Glutamatergic neuron (in vitro differentiated cells): ENCODE data around the gene SELENOP. TPM values are rescaled to one million over a fixed set of nuclear protein-coding genes. Genes with fewer than 3 reads are reported as not detected.
"Not testable (repeated sequence)": the region's sequence is repeated elsewhere in the genome, so short reads cannot be mapped to it uniquely, and the experiment has no call there.

Experiments used
- DNase-seq: peaks from one replicate; pipeline ENCODE4 v3.0.0; 2022
- H3K27ac Mint-ChIP-seq: one replicate; pipeline ENCODE4 v1.8.0; 2020; ENCODE audit warnings: mild to moderate bottlenecking, mixed read lengths, inconsistent platforms; ENCODE audit not compliant: unreplicated experiment
- H3K27me3 Mint-ChIP-seq: one replicate; pipeline ENCODE4 v1.8.0; 2020; ENCODE audit warnings: mild to moderate bottlenecking, moderate library complexity, mixed read lengths, inconsistent platforms; ENCODE audit not compliant: unreplicated experiment
- H3K36me3 Mint-ChIP-seq: one replicate; pipeline ENCODE4 v1.8.0; 2020; ENCODE audit warnings: mild to moderate bottlenecking, mixed read lengths, inconsistent platforms; ENCODE audit not compliant: unreplicated experiment
- H3K4me1 Mint-ChIP-seq: one replicate; pipeline ENCODE4 v1.8.0; 2020; ENCODE audit warnings: mild to moderate bottlenecking, low read depth, mixed read lengths, inconsistent platforms; ENCODE audit not compliant: unreplicated experiment
- H3K4me3 Mint-ChIP-seq: one replicate; pipeline ENCODE4 v1.8.0; 2020; ENCODE audit warnings: mild to moderate bottlenecking, mixed read lengths, inconsistent platforms; ENCODE audit not compliant: unreplicated experiment
- H3K9me3 Mint-ChIP-seq: one replicate; pipeline ENCODE4 v1.8.0; 2020; ENCODE audit warnings: mild to moderate bottlenecking, moderate library complexity, mixed read lengths, inconsistent platforms; ENCODE audit not compliant: unreplicated experiment
- total RNA-seq: library from RNA; stranded (reverse); fragmentation: NEBNext Ultra II Directional; extraction: Animal tissue kit (Norgen Biotek cat#: 25700); gene quantifications from one replicate; pipeline ENCODE4 v1.2.1, GENCODE V29; 2021; ENCODE audit not compliant: unreplicated experiment
- TF ChIP-seq, protein P1 (sequence below): fragments of 200-600 bp; sonication (generic); IDR thresholded peaks from one replicate; pipeline ENCODE4 v1.5.0; 2021; ENCODE audit not compliant: partially characterized antibody, unreplicated experiment

The SELENOP gene
- total RNA-seq, 1 donor from 2014 or later, result 0.61 TPM

- no peaks in the 10 kb centered on the region for H3K9me3 Mint-ChIP-seq
- H3K27ac Mint-ChIP-seq, result no peak overlapping the region
- H3K36me3 Mint-ChIP-seq, result no peaks in the 10 kb centered on the region
- no peaks in the 10 kb centered on the region for H3K27me3 Mint-ChIP-seq
- H3K4me3 Mint-ChIP-seq, result no peak overlapping the region
- no peaks in the 10 kb centered on the region for H3K4me1 Mint-ChIP-seq
- DNase-seq, result no peak
- TF ChIP-seq, protein P1, sequence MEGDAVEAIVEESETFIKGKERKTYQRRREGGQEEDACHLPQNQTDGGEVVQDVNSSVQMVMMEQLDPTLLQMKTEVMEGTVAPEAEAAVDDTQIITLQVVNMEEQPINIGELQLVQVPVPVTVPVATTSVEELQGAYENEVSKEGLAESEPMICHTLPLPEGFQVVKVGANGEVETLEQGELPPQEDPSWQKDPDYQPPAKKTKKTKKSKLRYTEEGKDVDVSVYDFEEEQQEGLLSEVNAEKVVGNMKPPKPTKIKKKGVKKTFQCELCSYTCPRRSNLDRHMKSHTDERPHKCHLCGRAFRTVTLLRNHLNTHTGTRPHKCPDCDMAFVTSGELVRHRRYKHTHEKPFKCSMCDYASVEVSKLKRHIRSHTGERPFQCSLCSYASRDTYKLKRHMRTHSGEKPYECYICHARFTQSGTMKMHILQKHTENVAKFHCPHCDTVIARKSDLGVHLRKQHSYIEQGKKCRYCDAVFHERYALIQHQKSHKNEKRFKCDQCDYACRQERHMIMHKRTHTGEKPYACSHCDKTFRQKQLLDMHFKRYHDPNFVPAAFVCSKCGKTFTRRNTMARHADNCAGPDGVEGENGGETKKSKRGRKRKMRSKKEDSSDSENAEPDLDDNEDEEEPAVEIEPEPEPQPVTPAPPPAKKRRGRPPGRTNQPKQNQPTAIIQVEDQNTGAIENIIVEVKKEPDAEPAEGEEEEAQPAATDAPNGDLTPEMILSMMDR, result no peak
Observed at GRCh38 chr5:42855386-42855785, 43.7 kb upstream of the SELENOP start.

GRCh38 chr5:42854795-42855194 lies 43.1 kb upstream of the SELENOP start:
- Mint-ChIP-seq H3K4me3 (no peak overlapping the region), H3K9me3 (no peaks in the 10 kb centered on the region), H3K27ac (no peak overlapping the region), H3K4me1 (no peaks in the 10 kb centered on the region), H3K27me3 (no peaks in the 10 kb centered on the region), H3K36me3 (no peaks in the 10 kb centered on the region)
- TF ChIP-seq, protein P1, result no peak
- DNase-seq, result no peak

DNA sequence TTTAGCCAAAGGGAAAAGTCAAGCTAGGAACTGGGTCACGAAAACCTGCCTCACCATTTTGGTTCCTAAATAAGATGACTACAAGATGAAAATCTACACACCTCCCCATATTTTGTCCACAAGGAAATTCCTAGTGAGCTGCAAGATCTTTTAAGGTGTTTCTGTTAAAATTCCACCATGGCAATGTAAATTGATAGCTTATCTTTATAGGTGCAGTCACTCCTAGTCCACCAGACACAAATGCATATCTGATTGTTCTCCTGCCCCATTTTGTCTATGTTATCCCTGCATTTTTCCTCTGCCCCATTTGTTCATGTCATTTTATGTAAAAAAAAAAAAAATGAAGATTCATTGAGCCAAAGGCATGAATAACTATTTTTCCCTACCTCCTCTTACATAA lies 41.1 kb upstream of the SELENOP start:
- no peaks in the 10 kb centered on the region for H3K4me1 Mint-ChIP-seq
- no peak for DNase-seq
- no peaks in the 10 kb centered on the region for H3K36me3 Mint-ChIP-seq
- no peak overlapping the region for H3K27ac Mint-ChIP-seq
- TF ChIP-seq, protein P1, result no peak
- H3K9me3 Mint-ChIP-seq, result no peaks in the 10 kb centered on the region
- no peak overlapping the region for H3K4me3 Mint-ChIP-seq
- no peaks in the 10 kb centered on the region for H3K27me3 Mint-ChIP-seq

- Mint-ChIP-seq H3K9me3 (no peaks in the 10 kb centered on the region), H3K4me3 (no peak overlapping the region), H3K4me1 (no peaks in the 10 kb centered on the region), H3K27me3 (no peaks in the 10 kb centered on the region), H3K36me3 (no peaks in the 10 kb centered on the region), H3K27ac (no peak overlapping the region)
- no peak for DNase-seq
- TF ChIP-seq, protein P1, result no peak
Observed at GRCh38 chr5:42851481-42851880, 39.8 kb upstream of the SELENOP start.

DNA sequence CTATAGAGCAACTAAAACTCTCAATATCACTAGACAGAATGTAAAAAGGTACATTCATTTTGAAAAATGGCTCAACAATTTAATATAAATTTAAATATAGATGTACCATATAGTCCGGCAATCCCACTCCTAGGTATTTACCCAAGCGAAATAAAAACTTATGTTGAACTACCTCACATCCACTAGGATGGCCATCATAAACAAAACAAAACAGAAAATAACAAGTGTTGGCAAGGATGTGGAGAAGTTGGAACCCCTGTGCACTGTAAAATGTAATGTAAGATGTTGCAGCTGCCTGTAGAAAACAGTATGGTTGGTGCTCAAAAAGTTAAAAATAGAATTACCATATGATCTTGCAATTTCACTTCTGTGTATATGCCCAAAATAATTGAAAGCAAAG lies 36.9 kb upstream of the SELENOP start:
- Mint-ChIP-seq H3K27ac (no peak overlapping the region), H3K36me3 (no peaks in the 10 kb centered on the region), H3K4me3 (no peak overlapping the region), H3K27me3 (no peaks in the 10 kb centered on the region), H3K4me1 (no peaks in the 10 kb centered on the region), H3K9me3 (no peaks in the 10 kb centered on the region)
- TF ChIP-seq, protein P1, result no peak
- no peak for DNase-seq

- H3K9me3 Mint-ChIP-seq, H3K27ac Mint-ChIP-seq, H3K4me3 Mint-ChIP-seq: not testable (repeated sequence)
Observed at GRCh38 chr5:42844408-42844807, 32.7 kb upstream of the SELENOP start.

More at GRCh38 chr5:42844408-42844807, 32.7 kb upstream of the SELENOP start:
- not testable (repeated sequence) for H3K27me3 Mint-ChIP-seq, DNase-seq, H3K4me1 Mint-ChIP-seq, H3K36me3 Mint-ChIP-seq
